ENCODE results near the gene GLYATL1B.
"Not testable (repeated sequence)": the region's sequence is repeated elsewhere in the genome, so short reads cannot be mapped to it uniquely, and the experiment has no call there.

Gene GLYATL1B

DNA sequence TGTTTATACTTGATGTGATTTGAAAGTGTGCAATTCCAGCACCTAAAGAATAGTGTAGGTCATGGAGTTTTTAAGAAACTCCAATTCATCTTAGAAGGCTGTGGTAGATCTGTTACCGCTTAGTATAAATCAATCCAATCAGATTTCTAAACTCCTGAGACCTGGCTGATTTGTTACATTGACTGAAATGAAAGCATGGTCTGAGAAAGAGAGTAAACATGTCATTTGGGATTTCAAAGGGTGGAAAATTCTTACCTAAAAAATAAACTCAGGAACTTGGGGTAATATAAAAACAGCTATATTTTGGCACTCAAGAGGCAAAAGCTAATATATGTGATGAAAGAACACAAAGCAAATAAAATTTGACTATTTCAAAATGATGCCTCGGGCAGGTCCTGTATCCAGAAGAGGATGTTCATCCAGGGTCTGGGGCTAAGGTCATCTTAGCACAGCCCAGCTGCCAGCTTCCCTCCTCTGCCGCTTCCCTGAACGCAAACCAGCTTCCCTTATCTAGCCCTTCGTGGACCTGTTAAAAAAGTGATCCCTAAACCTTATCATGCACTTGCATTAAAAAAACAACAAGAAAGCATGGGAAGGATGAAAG lies 10.0 kb downstream of the GLYATL1B start:
- not testable (repeated sequence) for DNase-seq (ENCODE audit: low read depth)

DNA sequence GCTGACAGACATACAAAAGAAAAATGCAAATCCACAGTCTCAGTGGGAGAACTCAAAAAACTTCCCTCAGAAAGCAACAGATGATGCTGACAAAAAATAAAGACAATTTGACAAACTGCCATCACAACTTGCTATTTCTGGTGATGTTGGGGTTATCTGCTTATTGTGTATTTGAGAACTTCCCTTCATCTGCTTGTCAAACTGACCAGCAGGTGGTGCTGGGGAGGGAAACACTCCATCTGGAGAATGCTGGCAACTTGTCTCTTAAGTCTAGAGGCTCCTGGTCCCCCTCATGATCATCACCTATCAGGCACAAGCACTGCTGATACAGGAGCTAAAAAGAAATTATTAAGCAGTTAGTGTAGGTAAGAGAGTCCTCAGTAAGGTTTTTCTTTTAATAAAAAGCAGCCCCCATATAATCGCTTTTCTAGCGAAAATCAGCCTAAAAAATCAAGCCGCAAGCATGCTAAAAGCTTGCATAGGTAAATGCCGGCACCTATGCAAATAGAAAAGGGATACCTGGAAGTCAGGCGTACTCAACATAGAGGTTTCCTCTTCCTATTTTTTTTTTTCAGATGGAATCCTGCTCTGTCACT lies 11.1 kb downstream of the GLYATL1B start:
- DNase-seq (ENCODE audit: low read depth) = no peak

DNA sequence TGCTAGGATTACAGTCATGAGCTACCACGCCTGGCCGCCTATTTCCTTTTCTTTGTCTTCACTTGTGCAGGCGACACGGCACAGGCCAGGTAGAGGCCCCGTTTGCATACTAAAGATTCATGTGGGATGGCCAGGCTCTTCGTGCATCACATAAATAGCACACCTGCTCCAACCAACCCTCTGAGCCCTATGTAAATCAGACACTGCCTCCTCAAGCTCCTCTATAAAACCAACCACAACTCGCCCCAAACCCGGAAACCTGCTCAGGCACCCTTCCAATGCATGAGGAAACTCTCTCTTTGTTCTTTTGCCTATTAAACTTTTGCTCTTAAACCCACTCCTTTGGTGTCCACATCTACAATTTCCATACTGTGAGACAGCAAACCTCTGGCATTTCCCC lies 11.8 kb downstream of the GLYATL1B start:
- not testable (repeated sequence) for DNase-seq (ENCODE audit: low read depth)

DNA sequence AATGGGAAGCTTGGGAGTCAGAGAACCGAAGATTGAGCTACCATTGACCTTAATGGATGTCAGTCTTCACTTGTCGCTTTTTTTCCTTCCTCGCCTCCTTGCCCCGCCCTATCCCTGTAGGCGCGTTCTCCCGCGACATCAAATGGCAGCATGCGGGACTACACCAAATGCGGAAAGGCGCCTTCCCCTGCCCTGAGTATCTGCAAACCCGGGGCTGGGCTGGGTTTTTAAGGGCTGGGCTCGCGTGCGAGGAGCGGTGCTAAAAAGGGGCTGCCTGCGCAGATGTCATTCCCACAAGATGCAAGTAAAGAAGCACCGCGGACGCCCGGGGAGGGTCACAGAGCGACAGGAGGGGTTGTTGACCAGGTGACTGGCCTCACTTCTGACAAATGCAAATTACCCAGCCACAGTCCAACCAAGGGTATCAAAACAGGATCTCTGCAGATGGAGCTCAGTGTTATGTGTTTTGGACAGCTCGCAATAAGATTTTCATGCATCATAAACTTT lies 16.2 kb downstream of the GLYATL1B start:
- no peak for DNase-seq (ENCODE audit: low read depth)

DNA sequence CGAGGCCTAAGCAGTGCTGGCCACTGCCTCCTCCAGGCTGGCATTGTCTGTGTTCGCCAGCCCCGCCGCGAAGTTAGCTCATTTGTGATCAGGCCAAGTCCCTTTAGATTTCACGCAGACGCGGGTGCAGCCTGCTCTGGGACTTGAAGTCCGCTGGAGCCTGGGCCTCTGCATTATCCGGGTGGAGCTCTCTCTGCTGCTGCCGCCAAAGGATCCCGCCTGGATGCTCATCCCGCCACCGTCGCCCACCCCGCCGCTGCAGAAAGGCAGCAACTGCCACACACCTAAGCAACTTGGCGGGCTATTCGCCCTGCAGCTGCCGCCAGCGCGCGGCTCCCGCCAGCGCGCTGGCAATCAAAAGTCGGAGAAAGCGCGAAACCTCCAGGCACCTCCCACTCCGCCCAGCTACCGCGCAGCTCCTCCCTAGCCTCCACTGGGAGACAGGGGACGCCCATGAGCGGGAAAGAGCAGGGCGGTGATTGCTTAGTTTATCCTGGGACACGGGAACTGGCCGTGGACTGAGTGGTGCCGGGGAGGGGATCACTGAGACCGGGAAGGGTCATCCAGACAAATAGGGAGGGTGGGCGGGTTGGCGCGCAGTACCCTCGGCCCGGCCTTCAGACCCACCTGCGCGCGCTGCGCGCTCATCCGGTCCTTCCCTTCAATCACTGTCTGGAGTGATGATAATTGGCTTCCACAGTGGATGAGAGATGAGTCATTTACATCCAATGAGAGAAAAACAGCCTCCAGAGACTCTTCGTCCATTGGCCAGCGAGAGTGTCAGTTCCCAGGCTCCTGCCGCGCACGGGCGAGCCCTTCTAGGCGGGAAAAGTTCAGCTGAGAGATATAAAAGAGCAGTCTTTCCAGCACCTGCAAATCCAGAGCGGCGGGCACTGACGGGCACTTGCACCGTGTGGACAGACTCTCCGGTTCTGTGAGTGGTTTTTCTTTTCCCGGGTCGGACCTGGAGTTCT lies 20.5 kb downstream of the GLYATL1B start, which contains the start of gene FAM111B:
FAM111B (plus strand) TSS at position 875 of the 974 bp plus-strand sequence. CDS start 2,389 bp downstream, outside the sequence.
- DNase-seq (ENCODE audit: low read depth) = peak; percentile 79

DNA sequence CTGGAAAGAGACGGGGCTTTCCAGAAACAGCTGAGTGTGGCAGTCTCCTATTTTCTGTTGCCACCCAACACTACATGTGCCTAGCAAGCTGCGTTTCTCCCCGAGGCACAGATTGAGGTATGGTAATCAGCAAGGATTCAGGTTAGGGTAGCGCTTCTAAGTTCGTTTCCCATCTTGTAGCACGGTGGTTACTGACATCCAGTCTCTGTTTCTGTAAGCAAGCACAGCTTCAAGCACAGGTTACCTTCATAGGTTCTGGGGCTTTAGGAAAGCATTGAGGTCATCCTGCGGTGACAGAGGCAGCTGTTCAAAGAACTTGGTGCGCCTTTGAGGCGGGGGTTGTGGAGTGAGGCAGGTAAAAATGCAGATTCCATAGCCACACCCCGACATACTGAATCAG lies 21.6 kb downstream of the GLYATL1B start:
- DNase-seq (ENCODE audit: low read depth) = not testable (repeated sequence)

DNA sequence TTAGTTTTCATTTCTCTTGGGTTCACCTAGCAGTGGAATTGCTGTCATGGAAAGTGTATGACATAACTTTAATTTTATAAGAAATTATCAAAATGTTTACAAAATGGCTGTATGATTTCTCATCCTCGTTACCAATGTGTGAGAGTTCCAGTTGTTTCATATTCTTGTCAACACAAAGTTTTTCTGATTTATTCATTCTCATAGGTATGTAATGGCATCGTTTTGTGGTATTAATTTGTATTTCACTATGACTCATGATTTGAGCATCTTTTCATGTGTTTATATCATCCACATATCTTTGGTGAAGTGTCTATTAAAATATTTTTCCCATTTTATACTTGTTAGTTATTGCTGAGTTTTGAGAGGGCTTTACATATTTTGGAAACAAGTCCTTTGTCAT lies 26.4 kb downstream of the GLYATL1B start:
- DNase-seq (ENCODE audit: low read depth) = no peak

DNA sequence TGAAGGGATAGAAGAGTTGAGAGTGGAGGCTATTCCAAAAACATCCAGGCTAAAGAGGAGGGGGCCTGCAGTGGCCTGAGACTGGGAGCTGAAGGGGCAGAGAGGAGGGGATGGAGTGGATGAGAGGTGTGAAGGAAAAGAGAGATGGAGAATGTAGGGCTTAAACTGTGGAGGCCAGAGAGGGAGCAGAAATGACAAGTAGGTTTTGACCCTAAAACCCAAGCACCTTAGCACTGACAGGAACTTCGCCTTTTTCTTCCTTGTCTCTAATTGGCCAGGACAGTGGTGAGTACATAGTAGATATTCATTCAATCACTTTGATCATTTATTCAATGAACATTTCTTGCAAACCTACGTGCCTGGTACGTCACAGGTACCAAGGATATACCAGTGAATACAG lies 28.2 kb downstream of the GLYATL1B start:
- no peak for DNase-seq (ENCODE audit: low read depth)

DNA sequence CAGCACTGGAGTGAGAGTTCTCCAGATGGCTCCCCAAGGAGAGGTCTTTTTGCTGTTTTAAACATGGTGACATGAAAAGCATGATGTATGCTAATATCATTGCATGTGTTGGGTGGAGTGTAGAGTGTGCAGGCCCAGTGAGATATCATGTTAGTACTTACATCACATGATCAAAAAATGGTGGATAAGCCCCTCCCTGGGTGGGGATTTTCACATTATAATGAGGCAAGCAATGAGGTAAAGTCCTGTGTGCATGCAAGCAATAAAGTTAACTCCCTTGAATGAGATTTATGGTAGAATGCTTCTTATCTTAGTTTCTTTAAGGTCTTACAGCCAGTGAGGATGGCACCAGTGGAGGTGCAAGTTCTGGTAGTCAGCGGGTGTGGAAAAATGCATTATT lies 29.4 kb downstream of the GLYATL1B start:
- DNase-seq (ENCODE audit: low read depth) = no peak

DNA sequence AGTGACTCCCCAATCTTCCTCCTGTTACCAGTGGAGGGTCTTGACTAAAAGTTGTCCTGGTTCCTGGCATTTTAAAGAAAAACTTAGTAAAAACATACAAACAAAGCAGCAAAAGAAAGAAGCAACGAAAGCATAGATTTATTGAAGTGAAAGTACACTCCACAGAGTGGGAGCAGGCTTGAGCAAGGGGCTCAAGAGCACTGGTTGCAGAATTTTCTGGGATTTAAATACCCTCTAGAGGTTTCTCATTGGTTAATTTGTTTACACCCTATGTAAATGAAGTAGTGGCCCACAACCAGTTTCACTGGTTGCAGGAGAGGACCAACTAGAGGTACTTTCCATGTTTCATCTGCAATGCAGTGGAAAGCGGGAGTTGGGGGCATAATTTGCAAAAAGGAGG lies 31.7 kb downstream of the GLYATL1B start:
- DNase-seq (ENCODE audit: low read depth) = no peak

DNA sequence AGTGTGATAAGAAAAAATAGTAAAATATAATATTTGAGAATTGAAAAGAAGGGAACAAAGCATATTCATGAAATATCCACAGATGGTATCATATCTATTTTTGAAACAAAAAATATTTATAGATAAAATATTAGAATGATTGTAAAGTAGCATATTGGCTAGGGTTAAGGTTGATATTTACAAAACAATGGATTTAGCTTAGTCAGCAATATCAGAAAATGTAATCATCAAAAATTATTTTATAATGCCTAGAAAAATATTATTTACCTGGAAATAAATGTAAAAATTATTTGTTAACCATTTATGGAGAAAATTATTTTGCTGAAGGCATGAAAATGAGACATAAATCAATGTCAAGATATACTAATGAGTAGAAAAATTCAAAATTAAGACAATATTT lies 33.7 kb downstream of the GLYATL1B start:
- no peak for DNase-seq (ENCODE audit: low read depth)

DNA sequence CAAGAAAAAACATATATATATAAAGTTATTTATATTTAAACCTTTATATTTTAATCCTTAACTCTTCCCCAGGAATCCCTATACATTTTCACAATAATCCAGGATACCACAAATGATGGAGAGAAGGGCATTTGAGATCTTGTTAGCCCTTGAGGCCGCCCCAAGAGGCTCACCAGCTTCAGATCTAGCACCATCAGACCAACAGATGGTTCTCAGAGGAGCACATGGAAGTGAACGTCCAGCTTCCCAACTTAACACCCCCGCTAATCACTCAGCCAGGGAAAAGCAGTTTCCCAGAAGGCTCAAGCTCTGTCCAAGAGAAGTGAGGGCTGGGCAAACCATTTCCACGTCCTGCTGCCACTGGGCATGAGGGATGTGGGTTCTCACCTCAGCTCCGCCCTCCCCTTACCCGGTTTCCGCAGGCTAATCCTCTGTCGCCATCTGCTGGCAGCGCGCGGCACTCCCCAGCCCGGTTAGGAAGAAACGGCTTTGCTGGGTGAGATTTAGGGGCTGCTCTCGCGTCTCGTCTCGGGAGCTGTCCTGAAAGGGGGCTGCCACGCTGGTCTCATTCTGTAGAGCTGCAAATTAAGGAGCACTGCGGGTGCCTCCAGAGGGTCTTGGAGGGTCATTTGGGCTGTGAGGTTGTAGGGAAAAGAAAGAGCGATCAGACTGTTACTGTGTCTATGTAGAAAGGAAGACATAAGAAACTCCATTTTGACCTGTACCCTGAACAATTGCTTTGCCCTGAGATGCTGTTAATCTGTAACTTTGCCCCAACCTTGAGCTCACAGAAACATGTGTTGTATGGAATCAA lies 49.7 kb downstream of the GLYATL1B start:
- no peak for DNase-seq (ENCODE audit: low read depth)

DNA sequence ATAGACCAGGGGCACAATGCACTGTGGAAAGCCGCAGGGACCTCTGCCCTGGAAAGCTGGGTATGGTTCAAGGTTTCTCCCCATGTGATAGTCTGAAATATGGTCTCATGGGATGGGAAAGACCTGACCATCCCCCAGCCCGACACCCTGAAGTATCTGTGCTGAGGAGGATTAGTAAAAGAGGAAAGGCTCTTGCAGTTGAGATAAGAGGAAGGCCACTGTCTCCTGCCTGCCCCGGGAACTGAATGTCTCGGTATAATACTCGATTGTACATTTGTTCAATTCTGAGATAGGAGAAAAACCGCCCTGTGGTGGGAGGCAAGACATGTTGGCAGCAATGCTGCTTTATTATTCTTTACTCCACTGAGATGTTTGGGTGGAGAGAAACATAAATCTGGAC lies 50.4 kb downstream of the GLYATL1B start:
- DNase-seq (ENCODE audit: low read depth) = not testable (repeated sequence)

DNA sequence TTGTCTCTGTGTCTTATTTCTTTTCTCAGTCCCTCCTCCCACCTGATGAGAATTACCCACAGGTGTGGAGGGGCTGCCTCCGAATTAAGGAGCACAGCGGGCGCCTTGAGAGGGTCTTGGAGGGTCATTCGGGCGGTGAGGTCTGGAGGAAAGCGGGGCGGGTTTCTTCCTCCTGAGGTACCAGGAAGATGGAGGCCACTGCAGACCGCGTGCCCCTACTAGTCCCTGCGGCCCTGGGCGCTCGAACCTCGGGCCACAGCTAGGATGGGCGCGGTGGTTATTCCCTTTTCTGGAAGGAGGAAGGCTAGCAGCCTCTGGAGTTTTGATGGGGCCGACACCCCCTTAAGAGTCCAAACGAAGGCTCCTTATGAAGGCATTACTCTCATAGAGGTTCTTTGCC lies 51.1 kb downstream of the GLYATL1B start:
- DNase-seq (ENCODE audit: low read depth) = no peak

DNA sequence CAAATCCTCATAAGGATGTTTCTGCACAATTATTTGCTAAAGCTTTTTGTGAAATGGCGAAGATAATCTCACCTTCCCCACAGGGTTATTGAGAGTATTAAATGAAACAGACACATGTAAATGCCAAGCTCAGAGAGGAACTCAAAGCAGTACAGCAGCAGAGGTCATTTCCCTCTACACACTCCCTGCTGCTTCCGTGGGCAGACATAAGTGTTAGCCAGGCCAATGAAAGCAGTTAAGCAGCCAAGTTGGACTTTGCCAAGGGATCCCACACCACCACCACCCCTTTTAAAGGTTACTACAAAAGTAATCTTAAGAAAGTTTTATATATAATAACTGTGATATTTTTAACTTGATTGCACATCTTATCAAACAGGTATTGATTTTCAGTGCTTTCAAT lies 52.5 kb downstream of the GLYATL1B start:
- no peak for DNase-seq (ENCODE audit: low read depth)

DNA sequence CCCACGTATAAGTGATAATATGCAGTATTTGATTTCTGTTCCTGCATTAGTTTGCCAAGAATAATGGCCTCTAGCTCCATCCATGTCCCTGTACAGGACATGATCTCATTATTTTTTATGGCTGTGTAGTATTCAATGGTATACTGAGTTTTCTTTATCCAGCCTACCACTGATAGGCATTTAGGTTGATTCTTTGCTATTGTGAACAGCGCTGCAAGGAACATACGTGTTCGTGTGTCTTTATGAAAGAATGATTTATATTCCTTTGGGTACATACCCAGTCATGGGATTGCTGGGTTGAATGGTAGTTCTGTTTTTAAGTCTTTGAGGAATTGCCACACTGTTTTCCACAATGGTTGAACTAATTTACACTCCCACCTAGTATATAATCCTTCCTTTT lies 55.1 kb downstream of the GLYATL1B start:
- no peak for DNase-seq (ENCODE audit: low read depth)

DNA sequence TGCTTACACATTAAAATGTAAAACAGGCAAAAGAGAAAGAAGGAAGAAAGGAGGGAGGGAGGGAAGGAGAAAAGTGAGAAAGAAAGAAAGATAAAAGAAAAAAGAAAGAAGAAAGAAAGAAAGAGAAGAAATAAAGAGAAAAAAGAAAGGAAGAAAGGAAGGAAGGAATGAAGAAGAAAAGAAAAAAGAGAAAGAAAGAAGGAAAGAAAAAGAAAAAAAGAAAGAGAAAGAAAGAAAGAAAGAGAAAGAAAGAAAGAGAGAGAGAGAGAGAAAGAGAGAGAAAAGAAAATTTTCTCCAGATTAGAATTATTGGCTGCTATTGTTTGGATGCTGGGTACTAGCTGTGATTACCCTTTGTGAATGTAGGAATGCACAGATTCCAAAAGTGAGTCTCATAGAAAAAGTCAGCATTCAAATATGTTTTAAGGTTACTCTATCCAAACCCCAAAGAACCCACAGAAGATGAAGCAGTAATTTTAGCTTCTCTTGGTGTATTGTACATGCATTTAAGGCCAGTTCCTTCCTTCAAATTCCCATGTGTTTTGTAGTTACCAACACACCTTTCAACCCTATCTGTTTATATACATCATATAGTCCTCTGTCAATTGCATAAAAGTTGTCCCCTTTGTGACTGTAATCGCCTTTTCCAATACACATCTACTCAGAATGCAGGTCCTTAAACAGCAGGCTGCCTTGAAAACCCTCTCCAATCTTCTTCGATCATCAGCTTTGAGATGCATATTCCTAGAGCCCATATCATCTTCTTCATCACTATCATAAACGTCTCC lies 55.8 kb downstream of the GLYATL1B start:
- no peak for DNase-seq (ENCODE audit: low read depth)

DNA sequence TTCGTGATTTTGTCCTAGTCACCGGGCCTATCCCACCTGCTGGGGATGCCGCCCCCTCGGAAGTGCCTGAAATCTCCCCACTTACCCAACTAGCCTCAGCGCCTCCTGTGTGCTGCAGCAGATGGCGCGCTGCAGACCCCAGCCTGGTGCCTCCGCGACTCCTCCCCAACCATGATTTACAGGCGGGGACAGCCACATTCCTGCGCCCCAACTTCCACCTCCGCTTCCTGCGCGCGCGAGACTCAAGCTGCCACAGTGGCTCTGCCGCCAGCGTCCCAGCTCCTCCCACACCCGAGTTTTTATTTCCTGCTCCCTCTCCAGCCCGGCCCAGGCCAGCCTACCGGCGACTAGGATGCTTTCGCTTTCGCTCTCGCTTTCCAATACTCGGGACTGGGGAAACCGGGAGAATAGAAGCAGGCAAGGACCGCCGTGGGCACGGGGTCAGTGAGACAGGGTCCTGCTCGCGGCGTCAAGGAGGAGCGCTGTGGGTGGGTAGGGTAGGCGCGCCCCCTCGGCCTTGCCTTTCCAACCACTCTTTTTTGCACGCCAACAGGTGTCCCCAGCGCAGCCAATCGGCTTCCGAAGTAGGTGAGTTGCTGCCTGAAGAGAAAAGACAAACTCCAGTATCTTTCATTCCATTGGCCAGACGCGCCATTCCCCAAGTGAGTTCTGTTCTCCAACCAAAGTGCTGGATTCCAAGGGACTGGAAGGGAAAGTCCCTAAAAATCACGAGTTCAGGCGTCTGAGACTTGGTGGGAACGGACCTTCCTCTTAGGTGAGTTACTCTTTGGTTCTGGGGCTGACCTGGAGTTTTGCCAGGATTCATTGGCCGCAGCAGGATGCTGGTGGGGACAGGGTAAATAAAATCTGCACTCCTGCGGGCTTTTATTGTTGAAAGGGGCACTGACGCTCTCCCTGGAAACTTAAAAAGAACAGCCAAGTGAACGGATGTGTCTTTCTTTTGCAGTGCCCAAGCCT lies 56.7 kb downstream of the GLYATL1B start, which contains the start of gene FAM111A:
FAM111A (plus strand) TSS at position 327 of the 978 bp plus-strand sequence. CDS start 6,017 bp downstream, outside the sequence.
- no peak for DNase-seq (ENCODE audit: low read depth)

DNA sequence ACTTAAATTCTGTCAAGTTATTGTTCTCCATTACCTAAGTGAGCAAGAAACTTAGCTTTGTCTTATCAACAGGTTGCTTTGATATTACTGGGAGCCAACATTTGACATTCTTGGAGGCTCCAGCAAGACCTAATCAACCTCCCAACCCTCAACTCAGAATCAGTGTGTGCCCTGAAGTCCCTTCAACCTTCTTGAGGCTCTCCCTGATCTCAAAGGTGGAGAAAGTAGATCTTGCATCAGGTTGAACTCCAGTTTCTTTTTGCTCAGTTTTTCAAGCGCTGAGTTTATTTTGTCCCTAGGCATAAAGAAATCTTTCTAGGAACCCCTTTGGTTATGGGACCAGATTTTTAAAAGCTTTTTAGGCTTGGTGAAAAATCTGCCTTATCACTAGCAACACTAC lies 58.0 kb downstream of the GLYATL1B start:
- no peak for DNase-seq (ENCODE audit: low read depth)
